ENCODE results near the gene N4BP2L2. TPM values are rescaled to one million over a fixed set of nuclear protein-coding genes. Genes with fewer than 3 reads are reported as not detected.

Gene N4BP2L2
- total and polyA plus RNA-seq, 2 donors (not counting 3 experiments of a cell fraction or from before 2014, with no cell fraction given), result 21.7 to 101 TPM

DNA sequence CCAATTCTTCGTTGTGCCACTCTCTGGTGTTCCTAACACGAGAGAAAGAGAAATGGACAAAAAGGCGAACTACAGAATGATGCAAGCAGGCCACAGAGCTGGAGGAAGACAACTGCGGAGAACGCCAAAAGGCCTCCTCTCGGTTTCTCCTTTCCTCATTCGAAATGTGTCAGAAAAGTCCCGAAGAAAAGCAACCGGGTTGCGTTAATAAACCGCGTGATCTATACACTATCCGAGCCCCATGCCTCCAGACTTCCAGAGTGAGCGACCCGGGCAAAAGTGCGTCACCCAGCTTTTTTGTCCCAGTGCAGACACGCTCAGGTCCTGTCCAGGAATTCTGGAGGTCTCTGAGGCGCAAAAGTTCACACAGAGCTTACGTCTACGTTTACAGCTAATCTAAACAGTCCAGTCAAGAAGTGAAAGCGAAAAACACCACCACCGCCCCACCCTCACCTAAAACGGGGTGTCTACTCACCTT, 413 bp downstream of the N4BP2L2 start:
- Histone ChIP-seq H3K4me2 (ENCODE audit: insufficient read depth, low read length) (peak overlapping the region; percentile 94), H3K36me3 (ENCODE audit: control insufficient read depth in 2 of 2, extremely low read depth in 1 of 2, insufficient read depth in 2 of 2, low read length in 2 of 2) (peaks cover 2 to 17% of the 10 kb centered on the region in 2 experiments), H3K9me3 (replicated peaks; ENCODE audit: control insufficient read depth, insufficient read depth, low read length) (no peaks in the 10 kb centered on the region), H3K79me2 (ENCODE audit: control insufficient read depth, insufficient read depth, low read length) (peaks cover 51% of the 10 kb centered on the region), H2AFZ (ENCODE audit: low read depth, low read length) (peak overlapping the region; percentile 58), H3K4me1 (ENCODE audit: control insufficient read depth, extremely low read depth, insufficient read depth, low read length) (peaks cover 19% of the 10 kb centered on the region), H3K27ac (ENCODE audit: insufficient read depth, low read depth, low read length) (peak overlapping the region; percentile 84), H3K9ac (replicated peaks; ENCODE audit: extremely low read depth, insufficient read depth, low read length) (peak overlapping the region; percentile 98), H3K9me1 (replicated peaks; ENCODE audit: control insufficient read depth, extremely low read depth, insufficient read depth, low read length) (no peaks in the 10 kb centered on the region), H3K27me3 (ENCODE audit: control insufficient read depth in 2 of 2, insufficient read depth in 2 of 2, low read length in 2 of 2) (peaks cover 3 to 5% of the 10 kb centered on the region in 2 experiments), H3K4me3 (replicated peaks in 1 of 3; ENCODE audit: insufficient read depth in 1 of 3, low read depth in 1 of 3, low read length in 3 of 3) (peak overlapping the region; percentile 75 to 94 (median 83)), H4K20me1 (replicated peaks; ENCODE audit: control insufficient read depth, extremely low read depth, insufficient read depth, low read length) (peaks cover 4% of the 10 kb centered on the region)
- BruUV-seq (replicated peaks), result TSS peak; percentile 79
- FAIRE-seq, result no peak
- intact Hi-C loops (cut with micrococcal nuclease), result loop anchor here (1.0 to 10.0 kb wide), 5 partner anchors 49 to 1004 kb away; partner anchors contain the start of genes BRCA2, N4BP2L1, PDS5B and ZAR1L
- ChIA-PET POLR2A (interaction anchor here (0.5 to 0.7 kb wide), 2 partner anchors 13 to 24 kb away, joined by 3 to 5 read pairs; no protein-coding TSS in a partner anchor), CTCF (interaction anchor here (0.5 to 1.7 kb wide), 4 partner anchors 10 to 628 kb away, joined by 3 to 5 read pairs (median 4); no protein-coding TSS in a partner anchor)
- no peak for DNase-seq (ENCODE audit: low read depth, low spot score)
- TF ChIP-seq POLR2AphosphoS5 (IDR thresholded peaks at IDR 0.05; ENCODE audit: insufficient read depth, low read depth, low read length) (no peak), FOS (IDR thresholded peaks at IDR 0.05; ENCODE audit: borderline replicate concordance, insufficient read depth, low read length) (no peak), GATA2 (IDR thresholded peaks at IDR 0.05; ENCODE audit: insufficient read depth, insufficient read length, low read depth, low read length) (no peak), JUN (IDR thresholded peaks at IDR 0.05; ENCODE audit: borderline replicate concordance, insufficient read depth, insufficient read length, low read depth) (no peak)
- TF ChIP-seq, protein P1, sequence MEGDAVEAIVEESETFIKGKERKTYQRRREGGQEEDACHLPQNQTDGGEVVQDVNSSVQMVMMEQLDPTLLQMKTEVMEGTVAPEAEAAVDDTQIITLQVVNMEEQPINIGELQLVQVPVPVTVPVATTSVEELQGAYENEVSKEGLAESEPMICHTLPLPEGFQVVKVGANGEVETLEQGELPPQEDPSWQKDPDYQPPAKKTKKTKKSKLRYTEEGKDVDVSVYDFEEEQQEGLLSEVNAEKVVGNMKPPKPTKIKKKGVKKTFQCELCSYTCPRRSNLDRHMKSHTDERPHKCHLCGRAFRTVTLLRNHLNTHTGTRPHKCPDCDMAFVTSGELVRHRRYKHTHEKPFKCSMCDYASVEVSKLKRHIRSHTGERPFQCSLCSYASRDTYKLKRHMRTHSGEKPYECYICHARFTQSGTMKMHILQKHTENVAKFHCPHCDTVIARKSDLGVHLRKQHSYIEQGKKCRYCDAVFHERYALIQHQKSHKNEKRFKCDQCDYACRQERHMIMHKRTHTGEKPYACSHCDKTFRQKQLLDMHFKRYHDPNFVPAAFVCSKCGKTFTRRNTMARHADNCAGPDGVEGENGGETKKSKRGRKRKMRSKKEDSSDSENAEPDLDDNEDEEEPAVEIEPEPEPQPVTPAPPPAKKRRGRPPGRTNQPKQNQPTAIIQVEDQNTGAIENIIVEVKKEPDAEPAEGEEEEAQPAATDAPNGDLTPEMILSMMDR (IDR thresholded peaks at IDR 0.05; ENCODE audit: extremely low read depth in 1 of 2, insufficient read depth in 1 of 2, low read depth in 1 of 2, low read length in 2 of 2), result no peak
- dilution Hi-C loops (cut with MboI; ENCODE audit: extremely low pct_ligation_motif_present, low sequenced_read_pairs), result no loop called here
